ENCODE data around the gene CEP63.

Gene CEP63

DNA sequence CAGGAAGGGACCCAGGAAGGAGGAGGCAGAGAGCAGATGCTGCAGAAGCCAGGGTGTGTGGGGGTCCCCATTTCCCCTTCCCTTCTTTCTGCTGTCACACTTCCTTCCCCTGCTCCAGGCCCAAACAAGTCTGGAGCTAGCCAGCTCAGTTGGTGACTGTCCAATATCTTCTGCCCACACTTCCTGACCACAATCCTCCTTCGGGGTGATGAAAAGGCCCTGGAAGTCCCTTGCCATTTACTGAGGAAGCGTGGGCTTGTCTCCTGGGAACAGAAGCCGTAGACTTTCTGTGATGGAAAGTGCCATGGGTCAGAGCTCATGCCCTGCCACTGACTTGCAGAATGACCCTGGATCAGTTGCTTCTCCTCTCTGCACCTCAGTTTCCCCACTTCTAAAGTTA lies 39.1 kb upstream of the CEP63 start:
- TF ChIP-seq, protein P1, sequence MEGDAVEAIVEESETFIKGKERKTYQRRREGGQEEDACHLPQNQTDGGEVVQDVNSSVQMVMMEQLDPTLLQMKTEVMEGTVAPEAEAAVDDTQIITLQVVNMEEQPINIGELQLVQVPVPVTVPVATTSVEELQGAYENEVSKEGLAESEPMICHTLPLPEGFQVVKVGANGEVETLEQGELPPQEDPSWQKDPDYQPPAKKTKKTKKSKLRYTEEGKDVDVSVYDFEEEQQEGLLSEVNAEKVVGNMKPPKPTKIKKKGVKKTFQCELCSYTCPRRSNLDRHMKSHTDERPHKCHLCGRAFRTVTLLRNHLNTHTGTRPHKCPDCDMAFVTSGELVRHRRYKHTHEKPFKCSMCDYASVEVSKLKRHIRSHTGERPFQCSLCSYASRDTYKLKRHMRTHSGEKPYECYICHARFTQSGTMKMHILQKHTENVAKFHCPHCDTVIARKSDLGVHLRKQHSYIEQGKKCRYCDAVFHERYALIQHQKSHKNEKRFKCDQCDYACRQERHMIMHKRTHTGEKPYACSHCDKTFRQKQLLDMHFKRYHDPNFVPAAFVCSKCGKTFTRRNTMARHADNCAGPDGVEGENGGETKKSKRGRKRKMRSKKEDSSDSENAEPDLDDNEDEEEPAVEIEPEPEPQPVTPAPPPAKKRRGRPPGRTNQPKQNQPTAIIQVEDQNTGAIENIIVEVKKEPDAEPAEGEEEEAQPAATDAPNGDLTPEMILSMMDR (IDR thresholded peaks at IDR 0.05; ENCODE audit: insufficient read depth, low read depth, low read length, missing control alignments): no peak
- no peak for DNase-seq (ENCODE audit: low read depth)
- no peak overlapping the region for H3K4me3 ChIP-seq (ENCODE audit: low read depth, low read length)

DNA sequence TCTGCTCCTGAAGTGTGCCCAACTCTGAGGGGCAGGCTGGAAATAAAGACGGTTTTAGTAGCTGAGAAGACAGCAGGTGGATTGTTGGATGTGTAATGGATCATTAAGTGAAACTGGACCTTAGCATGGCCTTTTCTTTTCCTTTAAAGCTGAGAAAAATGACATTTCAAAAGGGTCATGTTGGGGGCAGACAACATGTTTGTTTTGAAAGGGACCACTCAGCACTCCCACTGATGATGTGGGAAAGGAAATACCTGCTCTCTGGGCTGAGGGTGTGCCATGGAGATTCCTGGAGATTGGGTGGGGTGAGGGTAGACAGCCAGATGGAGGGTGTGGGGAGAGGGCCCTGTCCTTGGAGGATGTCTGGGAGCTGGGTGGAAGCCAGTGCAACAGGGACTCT lies 38.5 kb upstream of the CEP63 start:
- H3K4me3 ChIP-seq (ENCODE audit: low read depth, low read length): no peak overlapping the region
- DNase-seq (ENCODE audit: low read depth): no peak
- TF ChIP-seq, protein P1 (IDR thresholded peaks at IDR 0.05; ENCODE audit: insufficient read depth, low read depth, low read length, missing control alignments): no peak

DNA sequence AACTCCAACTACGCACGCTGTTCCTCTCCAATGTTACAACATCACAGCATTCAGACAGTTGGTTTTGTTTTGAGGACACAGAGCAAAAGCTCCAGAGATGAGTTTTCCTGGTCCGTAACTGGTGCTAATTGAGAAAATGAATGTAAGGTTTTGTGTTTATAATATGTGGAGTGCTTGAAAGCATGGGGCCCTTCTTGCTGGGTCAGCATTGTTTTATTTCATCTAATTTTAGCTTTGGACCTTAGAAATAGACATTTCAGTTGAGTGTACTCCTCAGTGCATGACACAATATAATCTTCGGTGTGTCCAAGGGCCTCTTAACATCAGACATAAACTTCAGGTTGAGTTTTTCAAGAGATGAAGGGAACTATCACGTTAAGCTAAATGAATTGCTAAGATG lies 37.2 kb upstream of the CEP63 start:
- TF ChIP-seq, protein P1 (IDR thresholded peaks at IDR 0.05; ENCODE audit: insufficient read depth, low read depth, low read length, missing control alignments): no peak
- no peak overlapping the region for H3K4me3 ChIP-seq (ENCODE audit: low read depth, low read length)
- no peak for DNase-seq (ENCODE audit: low read depth)

DNA sequence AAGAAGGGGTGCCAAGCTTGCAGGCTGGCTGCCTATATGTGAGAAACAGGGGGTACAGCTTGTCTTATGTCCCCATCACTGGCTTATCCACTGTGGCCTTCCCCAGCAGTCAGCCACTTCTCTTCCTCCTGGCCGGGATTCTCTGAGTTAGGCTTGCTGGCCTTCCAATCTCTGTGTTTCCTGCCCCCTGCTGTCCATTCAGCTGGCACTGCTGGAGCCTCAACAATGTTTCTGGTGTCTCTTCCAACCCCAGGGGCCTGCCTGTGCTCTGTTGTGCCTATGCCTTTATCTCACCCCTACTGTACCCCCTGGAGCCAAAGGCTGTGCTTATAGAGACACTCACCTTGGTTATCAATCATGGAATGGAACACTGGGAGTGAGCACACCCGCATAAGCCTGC lies 36.6 kb upstream of the CEP63 start:
- TF ChIP-seq, protein P1 (IDR thresholded peaks at IDR 0.05; ENCODE audit: insufficient read depth, low read depth, low read length, missing control alignments): peak; percentile 16
- peak; percentile 25 for DNase-seq (ENCODE audit: low read depth)
- no peak overlapping the region for H3K4me3 ChIP-seq (ENCODE audit: low read depth, low read length)

DNA sequence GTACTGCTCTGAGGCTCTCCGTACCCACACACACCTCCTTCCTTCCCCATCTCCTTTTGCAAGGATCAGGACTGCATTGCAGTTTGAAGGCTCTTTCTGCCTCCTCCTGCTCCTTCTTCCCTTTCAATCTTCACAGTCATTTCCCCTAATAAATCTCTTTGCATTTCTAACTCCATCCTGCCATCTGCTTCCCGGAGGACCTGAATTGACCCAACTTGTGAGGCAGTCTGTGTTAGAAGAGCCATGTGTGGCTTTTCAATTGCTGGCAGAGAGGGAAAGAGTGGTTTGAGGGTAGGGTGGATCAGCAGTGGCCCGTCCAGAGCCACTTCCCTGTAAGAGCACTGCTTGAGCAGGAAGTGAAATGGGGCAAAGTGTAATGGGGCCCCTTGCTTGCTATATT lies 35.9 kb upstream of the CEP63 start:
- DNase-seq (ENCODE audit: low read depth): no peak
- TF ChIP-seq, protein P1 (IDR thresholded peaks at IDR 0.05; ENCODE audit: insufficient read depth, low read depth, low read length, missing control alignments): no peak
- no peak overlapping the region for H3K4me3 ChIP-seq (ENCODE audit: low read depth, low read length)

DNA sequence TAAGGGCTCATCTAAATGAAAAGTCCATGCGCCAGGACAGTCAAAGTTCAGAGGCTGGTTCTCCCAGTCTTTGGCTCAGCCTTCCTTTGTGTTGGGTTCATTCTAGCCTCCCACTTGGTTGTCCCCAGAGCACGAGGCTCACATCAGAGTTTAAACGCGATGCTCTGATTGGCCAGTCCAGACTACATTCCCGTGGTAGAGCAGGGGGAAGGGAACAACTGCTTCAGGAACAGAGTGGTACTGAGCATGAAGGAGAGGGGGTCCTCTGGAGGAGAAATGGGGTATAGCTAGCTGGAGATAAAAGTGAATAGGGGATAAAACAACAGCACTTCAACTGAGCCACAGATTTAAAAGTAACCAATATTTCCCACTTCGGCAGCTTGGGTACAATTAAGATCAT lies 32.2 kb upstream of the CEP63 start:
- no peak for DNase-seq (ENCODE audit: low read depth)

More for the DNA sequence above, 32.2 kb upstream of the CEP63 start:
- no peak overlapping the region for H3K4me3 ChIP-seq (ENCODE audit: low read depth, low read length)
- TF ChIP-seq, protein P1 (IDR thresholded peaks at IDR 0.05; ENCODE audit: insufficient read depth, low read depth, low read length, missing control alignments): peak; percentile 15
